ENCODE data around the gene ARHGAP22. TPM values are rescaled to one million over a fixed set of nuclear protein-coding genes. Genes with fewer than 3 reads are reported as not detected.

The ARHGAP22 gene
- total RNA-seq, 2 experiments from 2014 or later = 0.19 to 0.46 TPM

- H3K79me2 ChIP-seq (ENCODE audit: insufficient read depth, low read depth, low read length) = no peaks in the 10 kb centered on the region
- H3K9me2 ChIP-seq (ENCODE audit: insufficient read depth, low read length) = no peaks in the 10 kb centered on the region
- no peaks in the 10 kb centered on the region for H3K4me1 ChIP-seq (ENCODE audit: insufficient read depth, low read length, poor library complexity, severe bottlenecking)
- ChIA-PET POLR2A (interaction anchor here (0.6 kb wide), 1 partner anchor 174 kb away, joined by 3 read pairs; no protein-coding TSS in a partner anchor), CTCF (ENCODE audit: unreplicated experiment) (no interaction called here)
- no peak overlapping the region for H3K4me3 ChIP-seq (ENCODE audit: low read depth, low read length, poor library complexity, severe bottlenecking)
- no peaks in the 10 kb centered on the region for H3K9me3 ChIP-seq (ENCODE audit: low read length)
- H3K27ac ChIP-seq (ENCODE audit: low read depth, low read length, poor library complexity, severe bottlenecking) = no peak overlapping the region
- H3K36me3 ChIP-seq (ENCODE audit: insufficient read depth, low read length) = no peaks in the 10 kb centered on the region
- TF ChIP-seq EZH2phosphoT487 (IDR thresholded peaks at IDR 0.05; ENCODE audit: borderline replicate concordance, low read depth, low read length) (no peak), CTCF (conservative IDR thresholded peaks at IDR 0.05; ENCODE audit: low read length) (peak; percentile 58; the same call in 1 of the 2 replicates)
- H4K20me1 ChIP-seq (ENCODE audit: insufficient read depth, low read length) = no peaks in the 10 kb centered on the region
- no TSS peak for BruUV-seq (replicated peaks)
- no peak overlapping the region for H3K4me2 ChIP-seq (ENCODE audit: low read length)
- intact Hi-C loops (cut with micrococcal nuclease; ENCODE audit: unreplicated experiment) = no loop called here
- no peak for DNase-seq (ENCODE audit: low spot score)
- no peak overlapping the region for H2AFZ ChIP-seq (ENCODE audit: low read length)
Measured at GRCh38 chr10:48523820-48524758, 80.8 kb downstream of the ARHGAP22 start.

- no peaks in the 10 kb centered on the region for H3K79me2 ChIP-seq (ENCODE audit: insufficient read depth, low read depth, low read length)
- H3K36me3 ChIP-seq (ENCODE audit: insufficient read depth, low read length) = no peaks in the 10 kb centered on the region
- TF ChIP-seq CTCF (conservative IDR thresholded peaks at IDR 0.05; ENCODE audit: low read length) (no peak), EZH2phosphoT487 (IDR thresholded peaks at IDR 0.05; ENCODE audit: borderline replicate concordance, low read depth, low read length) (no peak)
- no peak overlapping the region for H3K27ac ChIP-seq (ENCODE audit: low read depth, low read length, poor library complexity, severe bottlenecking)
- no peaks in the 10 kb centered on the region for H3K4me1 ChIP-seq (ENCODE audit: insufficient read depth, low read length, poor library complexity, severe bottlenecking)
- H2AFZ ChIP-seq (ENCODE audit: low read length) = no peak overlapping the region
- ChIA-PET CTCF (ENCODE audit: unreplicated experiment) (interaction anchor here (0.7 kb wide), 1 partner anchor 132 kb away, joined by 7 read pairs; no protein-coding TSS in a partner anchor), POLR2A (no interaction called here)
- no peaks in the 10 kb centered on the region for H3K9me2 ChIP-seq (ENCODE audit: insufficient read depth, low read length)
- no peak for DNase-seq (ENCODE audit: low spot score)
- intact Hi-C loops (cut with micrococcal nuclease; ENCODE audit: unreplicated experiment) = no loop called here
- no peaks in the 10 kb centered on the region for H4K20me1 ChIP-seq (ENCODE audit: insufficient read depth, low read length)
- no TSS peak for BruUV-seq (replicated peaks)
- H3K4me3 ChIP-seq (ENCODE audit: low read depth, low read length, poor library complexity, severe bottlenecking) = no peak overlapping the region
- H3K4me2 ChIP-seq (ENCODE audit: low read length) = no peak overlapping the region
- no peaks in the 10 kb centered on the region for H3K9me3 ChIP-seq (ENCODE audit: low read length)
Measured at GRCh38 chr10:48523212-48523819, 81.6 kb downstream of the ARHGAP22 start.

Data from OCI-LY7 (cell line).